Omental fat pad (tissue), 4 donors: ENCODE results near the gene MAD2L1BP. TPM values are rescaled to one million over a fixed set of nuclear protein-coding genes. Genes with fewer than 3 reads are reported as not detected.

Source experiments
- ATAC-seq: fragments of 150-250 bp; one replicate; pipeline ENCODE4 v1.9.1; 2016; ENCODE audit warnings: mild to moderate bottlenecking, moderate library complexity; ENCODE audit not compliant: low FRiP score
- DNase-seq: peaks from one replicate; pipeline ENCODE4 v3.0.0-alpha.2; 2019; ENCODE audit warnings: low spot score
- total RNA-seq, 4 donors: library from RNA; depleted of rRNA; stranded (reverse); fragments of >200 nt; gene quantifications; one replicate each; pipeline ENCODE4 v1.1.0, GENCODE V29; 2016
- TF ChIP-seq, protein P1 (sequence below), 3 donors: fragments of 450-650 bp; IDR thresholded peaks; one replicate each; pipeline ENCODE4 v1.5.1; 2016 to 2017; ENCODE audit warnings: antibody characterized with exemption in 3 of 3, mild to moderate bottlenecking in 3 of 3, moderate library complexity in 2 of 3

Gene MAD2L1BP
- total RNA-seq, 4 donors from 2014 or later: 26.3 to 49.0 (median 33.1) TPM

GRCh38 chr6:43667245-43668150 lies 31.9 kb downstream of the MAD2L1BP start:
- ATAC-seq (peak; percentile 53), DNase-seq (peak; percentile 88)
- TF ChIP-seq, protein P1, sequence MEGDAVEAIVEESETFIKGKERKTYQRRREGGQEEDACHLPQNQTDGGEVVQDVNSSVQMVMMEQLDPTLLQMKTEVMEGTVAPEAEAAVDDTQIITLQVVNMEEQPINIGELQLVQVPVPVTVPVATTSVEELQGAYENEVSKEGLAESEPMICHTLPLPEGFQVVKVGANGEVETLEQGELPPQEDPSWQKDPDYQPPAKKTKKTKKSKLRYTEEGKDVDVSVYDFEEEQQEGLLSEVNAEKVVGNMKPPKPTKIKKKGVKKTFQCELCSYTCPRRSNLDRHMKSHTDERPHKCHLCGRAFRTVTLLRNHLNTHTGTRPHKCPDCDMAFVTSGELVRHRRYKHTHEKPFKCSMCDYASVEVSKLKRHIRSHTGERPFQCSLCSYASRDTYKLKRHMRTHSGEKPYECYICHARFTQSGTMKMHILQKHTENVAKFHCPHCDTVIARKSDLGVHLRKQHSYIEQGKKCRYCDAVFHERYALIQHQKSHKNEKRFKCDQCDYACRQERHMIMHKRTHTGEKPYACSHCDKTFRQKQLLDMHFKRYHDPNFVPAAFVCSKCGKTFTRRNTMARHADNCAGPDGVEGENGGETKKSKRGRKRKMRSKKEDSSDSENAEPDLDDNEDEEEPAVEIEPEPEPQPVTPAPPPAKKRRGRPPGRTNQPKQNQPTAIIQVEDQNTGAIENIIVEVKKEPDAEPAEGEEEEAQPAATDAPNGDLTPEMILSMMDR (IDR thresholded peaks at IDR 0.05): peak in 1 of 3 donors; percentile 87

GRCh38 chr6:43668151-43669028 lies 32.8 kb downstream of the MAD2L1BP start:
- DNase-seq (no peak), ATAC-seq (peak; percentile 26)
- TF ChIP-seq, protein P1 (IDR thresholded peaks at IDR 0.05): no peak

GRCh38 chr6:43669050-43669921 lies 33.6 kb downstream of the MAD2L1BP start:
- peak; percentile 27 for ATAC-seq
- no peak for DNase-seq
- TF ChIP-seq, protein P1 (IDR thresholded peaks at IDR 0.05): no peak

DNA sequence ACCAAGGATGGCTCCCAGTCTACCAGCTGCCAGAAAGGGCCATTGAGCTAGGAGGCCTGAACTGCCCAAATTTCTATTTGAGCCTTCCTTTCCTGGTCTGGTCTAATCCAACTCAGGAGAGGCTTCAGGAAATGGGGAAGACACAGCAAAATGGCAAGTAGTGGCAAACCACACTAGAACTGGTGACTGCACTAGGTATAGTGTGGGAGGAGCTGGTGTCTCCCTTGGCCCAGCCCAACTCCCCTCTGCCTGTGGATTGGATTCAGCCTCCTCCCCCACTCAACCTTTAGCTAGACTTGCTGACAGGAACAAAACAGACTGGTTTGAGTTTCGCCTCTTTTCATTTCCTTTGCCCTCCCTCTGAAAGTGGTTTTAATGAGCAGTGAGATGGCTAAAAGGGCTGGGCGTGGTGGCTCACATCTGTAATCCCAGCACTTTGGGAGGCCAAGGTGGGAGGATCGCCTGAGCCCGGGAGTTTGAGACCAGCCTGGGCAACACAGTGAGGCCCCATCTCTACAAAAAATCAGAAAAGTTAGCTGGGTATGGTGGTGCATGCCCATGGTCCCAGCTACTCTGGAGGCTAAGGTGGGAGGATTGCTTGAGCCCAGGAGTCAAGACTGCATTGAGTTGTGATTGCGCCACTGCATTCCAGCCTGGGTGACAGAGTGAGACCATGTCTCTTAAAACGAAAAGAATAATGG lies 34.4 kb downstream of the MAD2L1BP start:
- ATAC-seq (no peak), DNase-seq (no peak)
- TF ChIP-seq, protein P1 (IDR thresholded peaks at IDR 0.05): no peak

GRCh38 chr6:43670623-43670986 lies 35.0 kb downstream of the MAD2L1BP start:
- DNase-seq: no peak
- no peak for ATAC-seq
- TF ChIP-seq, protein P1 (IDR thresholded peaks at IDR 0.05): no peak
